GM21723 (cell line): ENCODE data around the gene EIF4B.
"Not testable (repeated sequence)": the region's sequence is repeated elsewhere in the genome, so short reads cannot be mapped to it uniquely, and the experiment has no call there.

ENCODE experiments used
- ATAC-seq: cut with Tn5 transposase; IDR thresholded peaks from one replicate; pipeline ENCODE4 v1.9.1; 2021; ENCODE audit warnings: mild to moderate bottlenecking, moderate library complexity; ENCODE audit not compliant: unreplicated experiment

EIF4B gene

GRCh38 chr12:52992699-52993557 is 13.3 kb upstream of the EIF4B start:
- no peak for ATAC-seq

- ATAC-seq: no peak
Measured at GRCh38 chr12:52993558-52993869, 12.7 kb upstream of the EIF4B start.

GRCh38 chr12:53004178-53004577 is 2.1 kb upstream of the EIF4B start:
- no peak for ATAC-seq

GRCh38 chr12:53004582-53004981 is 1.7 kb upstream of the EIF4B start:
- ATAC-seq: no peak

GRCh38 chr12:53005215-53005985 is 856 bp upstream of the EIF4B start:
- peak; percentile 3 for ATAC-seq

GRCh38 chr12:53006810-53007309 is 604 bp downstream of the EIF4B start:
- peak; percentile 29 for ATAC-seq

- ATAC-seq: no peak
Measured at GRCh38 chr12:53007343-53007742, 1.1 kb downstream of the EIF4B start.

GRCh38 chr12:53008760-53009159 is 2.5 kb downstream of the EIF4B start:
- ATAC-seq: not testable (repeated sequence)

- no peak for ATAC-seq
Measured at GRCh38 chr12:53010955-53011354, 4.7 kb downstream of the EIF4B start.

- ATAC-seq: no peak
Measured at GRCh38 chr12:53011889-53012288, 5.6 kb downstream of the EIF4B start.

GRCh38 chr12:53012928-53013327 is 6.7 kb downstream of the EIF4B start:
- ATAC-seq: no peak

- ATAC-seq: no peak
Measured at GRCh38 chr12:53014709-53015108, 8.5 kb downstream of the EIF4B start.

- no peak for ATAC-seq
Measured at GRCh38 chr12:53025250-53025649, 19.0 kb downstream of the EIF4B start.

GRCh38 chr12:53027014-53027413 is 20.8 kb downstream of the EIF4B start:
- not testable (repeated sequence) for ATAC-seq

GRCh38 chr12:53031616-53032015 is 25.4 kb downstream of the EIF4B start:
- ATAC-seq: no peak

GRCh38 chr12:53033832-53034231 is 27.6 kb downstream of the EIF4B start:
- not testable (repeated sequence) for ATAC-seq

- no peak for ATAC-seq
Measured at GRCh38 chr12:53034459-53034858, 28.2 kb downstream of the EIF4B start.

- no peak for ATAC-seq
Measured at GRCh38 chr12:53036802-53037201, 30.5 kb downstream of the EIF4B start.

- ATAC-seq: no peak
Measured at GRCh38 chr12:53039851-53040250, 33.6 kb downstream of the EIF4B start.

GRCh38 chr12:53042607-53043454 is 36.6 kb downstream of the EIF4B start:
- no peak for ATAC-seq

GRCh38 chr12:53044052-53044581 is 37.9 kb downstream of the EIF4B start:
- ATAC-seq: no peak
